MM.1S (cell line): Measurements from ENCODE around the gene ZBTB38.

Experiments
- DNase-seq: peaks from one replicate; pipeline ENCODE4 v3.0.0-alpha.2; 2015
- H2AFZ ChIP-seq: fragments of 300-600 bp; sonication (generic); 2 replicates; pipeline ENCODE4 v1.6.0; 2016; ENCODE audit warnings: antibody characterized with exemption, low read length
- H3F3A ChIP-seq: fragments of 300-600 bp; sonication (generic); 2 replicates; pipeline ENCODE4 v1.6.1; 2016; ENCODE audit warnings: mild to moderate bottlenecking, antibody characterized with exemption, low read length, moderate library complexity, mixed read lengths; ENCODE audit not compliant: insufficient read depth
- H3K27ac ChIP-seq: fragments of 300-600 bp; sonication (generic); 2 replicates; pipeline ENCODE4 v1.5.1; 2016; ENCODE audit warnings: mild to moderate bottlenecking, low read length
- H3K27me3 ChIP-seq: fragments of 300-600 bp; sonication (generic); replicated peaks from 2 replicates; pipeline ENCODE4 v1.6.0; 2016; ENCODE audit warnings: low read length; ENCODE audit not compliant: insufficient read depth
- H3K36me3 ChIP-seq: fragments of 300-600 bp; sonication (generic); replicated peaks from 2 replicates; pipeline ENCODE4 v1.6.1; 2016; ENCODE audit warnings: mild to moderate bottlenecking, low read length, mixed read lengths; ENCODE audit not compliant: insufficient read depth
- H3K4me1 ChIP-seq: fragments of 300-600 bp; sonication (generic); 2 replicates; pipeline ENCODE4 v1.6.1; 2016; ENCODE audit warnings: low read length, mixed read lengths
- H3K4me2 ChIP-seq: fragments of 300-600 bp; sonication (generic); 2 replicates; pipeline ENCODE4 v1.6.0; 2016; ENCODE audit warnings: low read depth, low read length
- H3K4me3 ChIP-seq: fragments of 300-600 bp; sonication (generic); 2 replicates; pipeline ENCODE4 v1.5.1; 2016; ENCODE audit warnings: low read length, mixed read lengths
- H3K79me2 ChIP-seq: fragments of 300-600 bp; sonication (generic); 2 replicates; pipeline ENCODE4 v1.6.1; 2016; ENCODE audit warnings: mixed run types, low read length, mixed read lengths
- H3K9ac ChIP-seq: fragments of 300-600 bp; sonication (generic); 2 replicates; pipeline ENCODE4 v1.6.1; 2016; ENCODE audit warnings: low read length, mixed read lengths
- H3K9me2 ChIP-seq: fragments of 300-600 bp; sonication (generic); replicated peaks from 2 replicates; pipeline ENCODE4 v1.6.1; 2016; ENCODE audit warnings: mild to moderate bottlenecking, low read length, mixed read lengths; ENCODE audit not compliant: insufficient read depth
- H3K9me3 ChIP-seq: fragments of 300-600 bp; sonication (generic); replicated peaks from 2 replicates; pipeline ENCODE4 v1.6.1; 2016; ENCODE audit warnings: mild to moderate bottlenecking, low read length, mixed read lengths; ENCODE audit not compliant: insufficient read depth
- H4K20me1 ChIP-seq: fragments of 300-600 bp; sonication (generic); 2 replicates; pipeline ENCODE4 v1.6.1; 2016; ENCODE audit warnings: mild to moderate bottlenecking, low read length, moderate library complexity, mixed read lengths; ENCODE audit not compliant: insufficient read depth
- CTCF ChIP-seq: fragments of 300-600 bp; sonication (generic); IDR thresholded peaks from 2 replicates; pipeline ENCODE4 v1.5.1; 2016; ENCODE audit warnings: antibody characterized with exemption, low read length, mixed read lengths
- EZH2 ChIP-seq: fragments of 300-600 bp; sonication (generic); optimal IDR thresholded peaks from 2 replicates; pipeline ENCODE3; 2017; ENCODE audit warnings: low read depth, mild to moderate bottlenecking, antibody characterized with exemption, low read length, mixed read lengths
- EZH2phosphoT487 ChIP-seq: fragments of 300-600 bp; sonication (generic); IDR thresholded peaks from 2 replicates; pipeline ENCODE4 v1.6.1; 2018; ENCODE audit warnings: antibody characterized with exemption, low read length

Gene ZBTB38

GRCh38 chr3:141412087-141412935, 44.0 kb downstream of the ZBTB38 start:
- H3K27ac ChIP-seq, result peak overlapping the region; percentile 98
- peak overlapping the region; percentile 100 for H3K9ac ChIP-seq
- peaks cover 15% of the 10 kb centered on the region for H4K20me1 ChIP-seq
- H2AFZ ChIP-seq, result no peak overlapping the region
- peaks cover 97% of the 10 kb centered on the region for H3K4me1 ChIP-seq
- peak; percentile 86 for DNase-seq
- H3K9me3 ChIP-seq, result no peaks in the 10 kb centered on the region
- TF ChIP-seq EZH2phosphoT487 (no peak), CTCF (no peak), EZH2 (no peak)
- no peaks in the 10 kb centered on the region for H3K9me2 ChIP-seq
- H3K4me2 ChIP-seq, result peak overlapping the region; percentile 61
- peak overlapping the region; percentile 12 for H3K4me3 ChIP-seq
- H3K36me3 ChIP-seq, result peaks cover 42% of the 10 kb centered on the region
- H3K27me3 ChIP-seq, result no peaks in the 10 kb centered on the region
- H3F3A ChIP-seq, result peaks cover 99% of the 10 kb centered on the region
- peaks cover 100% of the 10 kb centered on the region for H3K79me2 ChIP-seq

GRCh38 chr3:141412936-141413354, 44.6 kb downstream of the ZBTB38 start:
- DNase-seq, result peak; percentile 45
- H4K20me1 ChIP-seq, result peaks cover 21% of the 10 kb centered on the region
- peaks cover 44% of the 10 kb centered on the region for H3K36me3 ChIP-seq
- TF ChIP-seq EZH2, result no peak
- 0 out of 2 replicates have a peak, but pooled peaks have one; percentile 12 for TF ChIP-seq CTCF
- no peaks in the 10 kb centered on the region for H3K9me3 ChIP-seq
- H3K27me3 ChIP-seq, result no peaks in the 10 kb centered on the region
- no peak overlapping the region for H2AFZ ChIP-seq
- H3K27ac ChIP-seq, result peak overlapping the region; percentile 98
- H3F3A ChIP-seq, result peaks cover 99% of the 10 kb centered on the region
- peaks cover 100% of the 10 kb centered on the region for H3K79me2 ChIP-seq
- H3K4me3 ChIP-seq, result peak overlapping the region; percentile 12
- H3K9ac ChIP-seq, result peak overlapping the region; percentile 100
- no peaks in the 10 kb centered on the region for H3K9me2 ChIP-seq
- peaks cover 94% of the 10 kb centered on the region for H3K4me1 ChIP-seq
- H3K4me2 ChIP-seq, result peak overlapping the region; percentile 61

GRCh38 chr3:141413391-141413790, 45.1 kb downstream of the ZBTB38 start:
- Histone ChIP-seq H3K27ac (peak overlapping the region; percentile 98), H3K4me3 (peak overlapping the region; percentile 12; the same call in 1 of the 2 replicates), H3K27me3 (no peaks in the 10 kb centered on the region), H3K9me3 (no peaks in the 10 kb centered on the region), H3K4me1 (peaks cover 94% of the 10 kb centered on the region), H3K9me2 (no peaks in the 10 kb centered on the region), H3K4me2 (peak overlapping the region; percentile 61), H3K79me2 (peaks cover 100% of the 10 kb centered on the region), H3F3A (peaks cover 99% of the 10 kb centered on the region), H4K20me1 (peaks cover 25% of the 10 kb centered on the region), H2AFZ (no peak overlapping the region), H3K9ac (peak overlapping the region; percentile 100), H3K36me3 (peaks cover 48% of the 10 kb centered on the region)
- DNase-seq, result peak; percentile 25
- TF ChIP-seq CTCF (no peak), EZH2phosphoT487 (no peak), EZH2 (no peak)
